GM21367 (cell line): ENCODE results near the gene MYOZ2.

Source experiments
- ATAC-seq: cut with Tn5 transposase; IDR thresholded peaks from one replicate; pipeline ENCODE4 v1.9.1; 2021; ENCODE audit not compliant: unreplicated experiment

MYOZ2 gene

GRCh38 chr4:119135721-119136121 lies at the start of gene MYOZ2:
MYOZ2 (plus strand) TSS chr4:119135832; CDS start chr4:119136526, 694 bp downstream.
- ATAC-seq = no peak

- ATAC-seq = no peak
Observed at GRCh38 chr4:119087121-119087520, 48.5 kb upstream of the MYOZ2 start.

- no peak for ATAC-seq
Observed at GRCh38 chr4:119087656-119088055, 48.0 kb upstream of the MYOZ2 start.

- ATAC-seq = no peak
Observed at GRCh38 chr4:119093042-119093827, 42.4 kb upstream of the MYOZ2 start.

GRCh38 chr4:119097282-119097900 lies 38.2 kb upstream of the MYOZ2 start:
- no peak for ATAC-seq

GRCh38 chr4:119098306-119098705 lies 37.3 kb upstream of the MYOZ2 start:
- no peak for ATAC-seq

GRCh38 chr4:119099227-119099810 lies 36.3 kb upstream of the MYOZ2 start:
- ATAC-seq = no peak

- no peak for ATAC-seq
Observed at GRCh38 chr4:119100655-119101054, 35.0 kb upstream of the MYOZ2 start.

- no peak for ATAC-seq
Observed at GRCh38 chr4:119103263-119103662, 32.4 kb upstream of the MYOZ2 start.

GRCh38 chr4:119104644-119105273 lies 30.9 kb upstream of the MYOZ2 start:
- ATAC-seq = no peak

- no peak for ATAC-seq
Observed at GRCh38 chr4:119105605-119106004, 30.0 kb upstream of the MYOZ2 start.

GRCh38 chr4:119106036-119107000 lies 29.3 kb upstream of the MYOZ2 start:
- ATAC-seq = no peak

- no peak for ATAC-seq
Observed at GRCh38 chr4:119110121-119110520, 25.5 kb upstream of the MYOZ2 start.

- ATAC-seq = no peak
Observed at GRCh38 chr4:119111296-119111695, 24.3 kb upstream of the MYOZ2 start.

GRCh38 chr4:119113033-119113655 lies 22.5 kb upstream of the MYOZ2 start:
- ATAC-seq = no peak

GRCh38 chr4:119116021-119116420 lies 19.6 kb upstream of the MYOZ2 start:
- ATAC-seq = no peak

GRCh38 chr4:119116925-119117900 lies 18.4 kb upstream of the MYOZ2 start:
- ATAC-seq = no peak

GRCh38 chr4:119118397-119118796 lies 17.2 kb upstream of the MYOZ2 start:
- ATAC-seq = no peak

GRCh38 chr4:119124352-119124751 lies 11.3 kb upstream of the MYOZ2 start:
- ATAC-seq = no peak
